Measurements from ENCODE around the gene TOR1AIP1. TPM values are rescaled to one million over a fixed set of nuclear protein-coding genes. Genes with fewer than 3 reads are reported as not detected.
"Not testable (repeated sequence)": the region's sequence is repeated elsewhere in the genome, so short reads cannot be mapped to it uniquely, and the experiment has no call there.

The TOR1AIP1 gene
- total RNA-seq, 1 experiment from 2014 or later: 17.3 TPM

DNA sequence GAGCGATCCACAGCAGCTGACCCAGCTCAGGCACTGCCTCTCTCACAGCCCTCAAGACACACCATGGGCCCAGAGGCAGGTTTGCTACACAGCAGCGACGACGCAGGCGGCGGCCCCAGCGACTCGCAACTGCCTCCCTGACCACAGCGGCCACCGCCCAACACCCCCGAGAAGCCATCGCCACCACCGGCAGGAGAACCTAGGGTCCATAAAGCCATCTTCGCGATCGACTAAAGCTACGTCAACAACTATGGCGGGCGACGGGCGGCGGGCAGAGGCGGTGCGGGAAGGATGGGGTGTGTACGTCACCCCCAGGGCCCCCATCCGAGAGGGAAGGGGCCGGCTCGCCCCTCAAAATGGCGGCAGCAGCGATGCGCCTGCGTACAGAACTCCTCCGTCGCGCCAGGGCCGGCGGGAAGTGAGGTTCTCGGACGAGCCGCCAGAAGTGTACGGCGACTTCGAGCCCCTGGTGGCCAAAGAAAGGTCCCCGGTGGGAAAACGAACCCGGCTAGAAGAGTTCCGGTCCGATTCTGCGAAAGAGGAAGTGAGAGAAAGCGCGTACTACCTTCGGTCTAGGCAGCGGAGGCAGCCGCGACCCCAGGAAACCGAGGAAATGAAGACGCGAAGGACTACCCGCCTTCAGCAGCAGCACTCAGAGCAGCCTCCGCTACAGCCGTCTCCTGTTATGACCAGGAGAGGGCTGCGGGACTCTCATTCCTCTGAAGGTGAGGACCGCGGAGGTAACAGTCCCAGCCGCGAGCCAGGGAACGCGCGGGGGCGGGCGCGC, at the start of gene TOR1AIP1 (continued):
- TF ChIP-seq ZNF396 (CRISPR knock-in tag; IDR thresholded peaks at IDR 0.05; ENCODE audit: borderline replicate concordance) (no peak), CTCF (IDR thresholded peaks at IDR 0.05) (no peak), PRRX2 (CRISPR knock-in tag; IDR thresholded peaks at IDR 0.05) (no peak), JAZF1 (CRISPR knock-in tag; IDR thresholded peaks at IDR 0.05) (no peak), ZNF138 (CRISPR knock-in tag; conservative IDR thresholded peaks at IDR 0.05) (no peak), ZNF121 (CRISPR knock-in tag; IDR thresholded peaks at IDR 0.05) (no peak), ELF4 (CRISPR knock-in tag; IDR thresholded peaks at IDR 0.05; ENCODE audit: low read depth) (no peak), CREB1 (CRISPR knock-in tag; IDR thresholded peaks at IDR 0.05) (no peak), NR1H2 (CRISPR knock-in tag; IDR thresholded peaks at IDR 0.05) (no peak), CREM (CRISPR knock-in tag; IDR thresholded peaks at IDR 0.05) (peak; percentile 93), HMGA2 (CRISPR knock-in tag; IDR thresholded peaks at IDR 0.05) (no peak), ZNF416 (CRISPR knock-in tag; IDR thresholded peaks at IDR 0.05) (0 out of 2 replicates have a peak, but pooled peaks have one; percentile 8), GTF2I (CRISPR knock-in tag; conservative IDR thresholded peaks at IDR 0.05) (no peak), ZNF423 (CRISPR knock-in tag; IDR thresholded peaks at IDR 0.05) (no peak), EMX1 (CRISPR knock-in tag; IDR thresholded peaks at IDR 0.05) (no peak), MLX (CRISPR knock-in tag; IDR thresholded peaks at IDR 0.05) (no peak; the same call in 1 of the 2 replicates), ZNF671 (CRISPR knock-in tag; IDR thresholded peaks at IDR 0.05) (no peak)
- TF ChIP-seq, protein P1, sequence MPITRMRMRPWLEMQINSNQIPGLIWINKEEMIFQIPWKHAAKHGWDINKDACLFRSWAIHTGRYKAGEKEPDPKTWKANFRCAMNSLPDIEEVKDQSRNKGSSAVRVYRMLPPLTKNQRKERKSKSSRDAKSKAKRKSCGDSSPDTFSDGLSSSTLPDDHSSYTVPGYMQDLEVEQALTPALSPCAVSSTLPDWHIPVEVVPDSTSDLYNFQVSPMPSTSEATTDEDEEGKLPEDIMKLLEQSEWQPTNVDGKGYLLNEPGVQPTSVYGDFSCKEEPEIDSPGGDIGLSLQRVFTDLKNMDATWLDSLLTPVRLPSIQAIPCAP (CRISPR knock-in tag; IDR thresholded peaks at IDR 0.05): no peak
- TF ChIP-seq, protein P2, sequence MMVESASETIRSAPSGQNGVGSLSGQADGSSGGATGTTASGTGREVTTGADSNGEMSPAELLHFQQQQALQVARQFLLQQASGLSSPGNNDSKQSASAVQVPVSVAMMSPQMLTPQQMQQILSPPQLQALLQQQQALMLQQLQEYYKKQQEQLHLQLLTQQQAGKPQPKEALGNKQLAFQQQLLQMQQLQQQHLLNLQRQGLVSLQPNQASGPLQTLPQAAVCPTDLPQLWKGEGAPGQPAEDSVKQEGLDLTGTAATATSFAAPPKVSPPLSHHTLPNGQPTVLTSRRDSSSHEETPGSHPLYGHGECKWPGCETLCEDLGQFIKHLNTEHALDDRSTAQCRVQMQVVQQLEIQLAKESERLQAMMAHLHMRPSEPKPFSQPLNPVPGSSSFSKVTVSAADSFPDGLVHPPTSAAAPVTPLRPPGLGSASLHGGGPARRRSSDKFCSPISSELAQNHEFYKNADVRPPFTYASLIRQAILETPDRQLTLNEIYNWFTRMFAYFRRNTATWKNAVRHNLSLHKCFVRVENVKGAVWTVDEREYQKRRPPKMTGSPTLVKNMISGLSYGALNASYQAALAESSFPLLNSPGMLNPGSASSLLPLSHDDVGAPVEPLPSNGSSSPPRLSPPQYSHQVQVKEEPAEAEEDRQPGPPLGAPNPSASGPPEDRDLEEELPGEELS (CRISPR knock-in tag; IDR thresholded peaks at IDR 0.05): peak; percentile 55

- ATAC-seq; H3K36me3 Mint-ChIP-seq; H3K4me3 Mint-ChIP-seq; DNase-seq (ENCODE audit: low spot score); H3K27me3 Mint-ChIP-seq (ENCODE audit: low read depth); POLR2A ChIA-PET; H3K9me3 Mint-ChIP-seq; H3K27ac Mint-ChIP-seq: not testable (repeated sequence)
- peaks cover 26% of the 10 kb centered on the region for H3K4me1 Mint-ChIP-seq
- 0 out of 2 replicates have a peak, but pooled peaks have one; percentile 4 for TF ChIP-seq NFYB (CRISPR knock-in tag; conservative IDR thresholded peaks at IDR 0.05; ENCODE audit: low read depth)
- CTCF ChIA-PET: interaction anchor here (0.8 to 3.9 kb wide), 2 partner anchors 22 to 412 kb away, joined by 3 to 30 read pairs; no protein-coding TSS in a partner anchor
Measured at GRCh38 chr1:179836686-179837445, 45.2 kb upstream of the TOR1AIP1 start.

All from WTC11 (cell line).